GM19351 (cell line): ENCODE data around the gene FLOT1.

ENCODE experiments used
- ATAC-seq: cut with Tn5 transposase; IDR thresholded peaks from one replicate; pipeline ENCODE4 v1.9.1; 2021; ENCODE audit warnings: mild to moderate bottlenecking, moderate library complexity; ENCODE audit not compliant: unreplicated experiment

FLOT1 gene

GRCh38 chr6:30742316-30743098, at the start of gene FLOT1:
TSS of gene FLOT1 (minus strand) at chr6:30742687. CDS start at chr6:30742189, 498 bp downstream.
- peak; percentile 77 for ATAC-seq

- ATAC-seq, result no peak
These were observed 48.4 kb upstream of the FLOT1 start for GRCh38 chr6:30790724-30791383.

GRCh38 chr6:30789606-30790005, 47.1 kb upstream of the FLOT1 start:
- no peak for ATAC-seq

- ATAC-seq, result no peak
These were observed 45.5 kb upstream of the FLOT1 start for GRCh38 chr6:30787954-30788353.

GRCh38 chr6:30782425-30783014, 40.0 kb upstream of the FLOT1 start:
- no peak for ATAC-seq

GRCh38 chr6:30781743-30782424, 39.4 kb upstream of the FLOT1 start:
- no peak for ATAC-seq

- no peak for ATAC-seq
These were observed 38.9 kb upstream of the FLOT1 start for GRCh38 chr6:30781395-30781742.

- ATAC-seq, result no peak
These were observed 38.1 kb upstream of the FLOT1 start for GRCh38 chr6:30780642-30780920.

GRCh38 chr6:30779850-30780641, 37.6 kb upstream of the FLOT1 start:
- no peak for ATAC-seq

- no peak for ATAC-seq
These were observed 35.6 kb upstream of the FLOT1 start for GRCh38 chr6:30778001-30778635.

GRCh38 chr6:30777155-30777485, 34.6 kb upstream of the FLOT1 start:
- ATAC-seq, result no peak

- ATAC-seq, result no peak
These were observed 34.1 kb upstream of the FLOT1 start for GRCh38 chr6:30776390-30777154.

GRCh38 chr6:30775104-30775503, 32.6 kb upstream of the FLOT1 start:
- ATAC-seq, result no peak

GRCh38 chr6:30774701-30775100, 32.2 kb upstream of the FLOT1 start:
- ATAC-seq, result no peak

- no peak for ATAC-seq
These were observed 28.1 kb upstream of the FLOT1 start for GRCh38 chr6:30770592-30770991.

GRCh38 chr6:30769853-30770524, 27.5 kb upstream of the FLOT1 start:
- no peak for ATAC-seq

- no peak for ATAC-seq
These were observed 26.8 kb upstream of the FLOT1 start for GRCh38 chr6:30769088-30769852.

GRCh38 chr6:30768634-30769087, 26.2 kb upstream of the FLOT1 start:
- ATAC-seq, result no peak

- ATAC-seq, result no peak
These were observed 25.4 kb upstream of the FLOT1 start for GRCh38 chr6:30767944-30768301.
